Measurements from ENCODE around the gene FKBP10.

The FKBP10 gene

DNA sequence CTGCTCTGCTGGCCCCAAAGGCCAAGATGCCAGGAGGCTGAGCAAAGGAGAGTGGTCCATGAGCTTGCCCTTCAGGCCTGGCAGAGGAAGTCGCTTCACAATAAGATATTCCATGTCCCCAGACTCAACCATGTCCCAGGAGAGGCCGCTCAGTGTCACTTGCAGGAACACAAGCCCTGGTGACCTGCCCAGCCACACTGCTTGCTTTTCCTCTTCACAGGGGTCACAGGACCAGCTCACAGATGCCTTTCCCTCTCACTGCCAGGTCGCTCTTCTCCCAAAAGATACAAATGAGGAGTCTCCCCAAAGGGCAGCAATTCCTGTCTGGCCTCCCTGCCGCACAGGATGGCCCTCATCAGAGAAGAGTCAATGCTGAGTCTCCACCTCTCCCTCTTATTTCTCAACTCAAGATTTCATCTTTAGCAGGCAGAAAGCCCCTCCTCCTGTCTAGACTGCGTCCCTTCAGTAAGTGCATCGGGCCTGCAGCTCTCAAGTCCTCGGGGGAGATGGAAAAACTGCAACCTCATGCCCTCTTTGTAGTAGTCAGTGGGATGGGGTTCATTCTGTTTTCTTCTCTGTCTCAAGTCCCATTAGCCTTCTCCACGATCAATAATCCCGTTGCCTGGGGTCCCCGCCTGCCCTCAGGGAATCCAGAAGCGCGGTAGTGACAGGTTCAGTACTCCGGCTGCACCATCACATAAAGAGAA, 31.2 kb upstream of the FKBP10 start:
- in situ Hi-C loops (cut with HindIII; ENCODE audit: low sequenced_read_pairs): no loop called here

GRCh38 chr17:41782142-41782541, 30.7 kb upstream of the FKBP10 start:
- in situ Hi-C loops (cut with HindIII; ENCODE audit: low sequenced_read_pairs): no loop called here

DNA sequence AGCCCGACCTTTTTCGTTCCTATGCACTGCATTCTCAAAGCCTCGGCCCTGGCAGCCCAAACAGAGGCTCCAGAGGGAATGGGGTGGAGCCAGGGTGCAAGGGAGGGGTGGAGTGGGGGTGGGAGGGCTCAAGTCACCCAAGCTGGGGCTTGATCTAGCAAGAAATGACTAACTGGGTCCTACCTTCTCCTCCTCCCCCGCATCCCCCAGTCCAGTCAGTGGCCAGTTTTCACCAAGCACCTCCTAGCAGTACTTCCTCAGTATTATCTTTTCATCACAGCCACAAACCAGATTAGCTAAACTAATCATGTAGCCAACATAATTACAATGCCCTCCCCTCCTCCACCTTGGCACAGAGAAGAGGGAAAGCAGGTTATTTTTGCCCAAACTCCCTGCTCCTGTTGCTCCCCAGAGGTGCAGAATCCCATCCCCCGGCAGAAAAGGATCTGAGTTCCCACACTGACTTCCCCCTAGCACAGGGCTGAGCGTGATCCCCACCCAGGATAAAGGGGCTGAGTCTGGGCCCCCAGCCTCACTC, 28.5 kb upstream of the FKBP10 start:
- in situ Hi-C loops (cut with HindIII; ENCODE audit: low sequenced_read_pairs): no loop called here

GRCh38 chr17:41785091-41785858, 27.5 kb upstream of the FKBP10 start:
- in situ Hi-C loops (cut with HindIII; ENCODE audit: low sequenced_read_pairs): no loop called here

GRCh38 chr17:41785859-41786226, 27.0 kb upstream of the FKBP10 start:
- in situ Hi-C loops (cut with HindIII; ENCODE audit: low sequenced_read_pairs): no loop called here

- in situ Hi-C loops (cut with HindIII; ENCODE audit: low sequenced_read_pairs): no loop called here
Measured at GRCh38 chr17:41786227-41787020, 26.4 kb upstream of the FKBP10 start, which contains the start of gene JUP. JUP (minus strand) TSS chr17:41786711; CDS start chr17:41771854, 14,857 bp downstream.

- in situ Hi-C loops (cut with HindIII; ENCODE audit: low sequenced_read_pairs): no loop called here
Measured at GRCh38 chr17:41787021-41787418, 25.8 kb upstream of the FKBP10 start.

- in situ Hi-C loops (cut with HindIII; ENCODE audit: low sequenced_read_pairs): no loop called here
Measured at GRCh38 chr17:41792845-41793783, 19.7 kb upstream of the FKBP10 start.

GRCh38 chr17:41793784-41794539, 18.8 kb upstream of the FKBP10 start:
- in situ Hi-C loops (cut with HindIII; ENCODE audit: low sequenced_read_pairs): no loop called here

GRCh38 chr17:41794540-41794975, 18.2 kb upstream of the FKBP10 start:
- in situ Hi-C loops (cut with HindIII; ENCODE audit: low sequenced_read_pairs): no loop called here

DNA sequence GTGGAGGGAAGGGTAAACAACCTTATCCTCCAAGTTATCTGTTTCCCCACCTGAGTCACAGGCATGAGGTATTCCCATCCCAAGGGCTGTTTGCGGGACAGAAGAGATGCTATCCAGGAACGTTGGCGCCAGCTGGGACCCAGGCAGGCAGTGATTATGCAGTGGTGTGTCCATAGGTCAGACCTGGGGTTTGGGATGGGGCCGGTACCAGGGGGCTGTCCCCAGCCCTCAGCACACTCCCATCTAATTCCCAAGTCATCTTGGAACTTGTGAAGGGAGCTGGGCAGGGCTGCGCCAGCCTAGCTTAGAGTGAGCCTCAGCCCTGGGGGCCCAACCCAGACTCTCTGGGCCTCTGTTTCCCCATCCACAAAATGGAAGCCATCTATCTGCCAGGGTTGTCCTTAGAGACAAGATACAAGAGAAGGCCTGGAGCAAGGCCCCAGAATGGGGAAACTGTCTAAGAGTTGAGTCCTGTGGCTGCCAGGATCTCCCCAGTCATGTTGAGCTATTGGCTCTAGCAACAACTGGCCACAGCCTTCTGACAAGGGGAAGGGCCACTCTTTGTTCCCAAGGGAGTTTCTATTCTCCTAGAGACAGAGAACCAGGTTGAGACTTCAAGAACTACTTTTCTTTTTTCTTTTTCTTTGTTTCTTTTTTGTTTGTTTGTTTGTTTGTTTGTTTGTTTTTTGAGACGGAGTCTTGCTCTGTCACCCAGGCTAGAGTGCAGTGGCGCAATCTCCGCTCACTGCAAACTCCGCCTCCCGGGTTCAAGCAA, 16.5 kb upstream of the FKBP10 start:
- in situ Hi-C loops (cut with HindIII; ENCODE audit: low sequenced_read_pairs): no loop called here

GRCh38 chr17:41797377-41797776, 15.4 kb upstream of the FKBP10 start:
- in situ Hi-C loops (cut with HindIII; ENCODE audit: low sequenced_read_pairs): no loop called here

- in situ Hi-C loops (cut with HindIII; ENCODE audit: low sequenced_read_pairs): no loop called here
Measured at GRCh38 chr17:41799366-41799765, 13.4 kb upstream of the FKBP10 start.

DNA sequence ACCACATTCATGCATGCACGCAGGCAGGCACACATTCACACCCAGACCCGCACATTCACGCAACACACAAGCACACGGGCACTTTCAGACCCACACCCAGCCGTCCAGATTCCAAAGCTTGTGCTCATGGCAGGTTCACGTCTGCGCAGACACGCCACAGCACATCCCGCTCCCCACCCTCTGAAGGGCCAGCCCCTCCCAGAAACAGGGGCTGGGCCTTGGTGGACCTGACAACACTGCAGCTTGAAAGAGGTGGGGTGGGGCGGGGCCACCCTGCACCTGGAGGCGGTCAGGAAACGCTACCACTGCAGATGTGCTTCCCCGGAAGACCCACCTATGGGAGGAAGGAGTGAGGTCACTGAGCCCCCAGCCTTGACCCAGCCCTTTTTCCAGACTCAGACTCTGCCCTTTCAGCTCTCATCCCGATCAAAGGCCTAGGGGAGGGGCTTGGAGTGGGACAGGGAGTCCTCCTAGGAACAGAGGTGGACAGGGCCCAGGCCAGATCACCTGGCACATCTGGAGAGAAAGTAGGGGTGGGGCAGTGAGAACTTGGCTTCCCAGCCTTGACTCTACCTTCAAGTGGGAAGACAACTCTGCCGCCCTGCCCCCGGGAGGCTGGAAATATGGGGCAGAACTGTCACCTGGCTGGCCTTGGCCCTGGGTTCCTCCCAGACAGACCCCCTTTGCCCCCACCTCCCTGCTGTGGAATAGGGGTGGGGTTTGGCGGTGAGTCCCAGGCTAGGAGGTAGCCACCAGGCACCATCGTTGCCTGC, 12.0 kb upstream of the FKBP10 start:
- in situ Hi-C loops (cut with HindIII; ENCODE audit: low sequenced_read_pairs): loop anchor here (5.0 to 10.0 kb wide), 2 partner anchors 83 to 246 kb away; no protein-coding TSS in a partner anchor

DNA sequence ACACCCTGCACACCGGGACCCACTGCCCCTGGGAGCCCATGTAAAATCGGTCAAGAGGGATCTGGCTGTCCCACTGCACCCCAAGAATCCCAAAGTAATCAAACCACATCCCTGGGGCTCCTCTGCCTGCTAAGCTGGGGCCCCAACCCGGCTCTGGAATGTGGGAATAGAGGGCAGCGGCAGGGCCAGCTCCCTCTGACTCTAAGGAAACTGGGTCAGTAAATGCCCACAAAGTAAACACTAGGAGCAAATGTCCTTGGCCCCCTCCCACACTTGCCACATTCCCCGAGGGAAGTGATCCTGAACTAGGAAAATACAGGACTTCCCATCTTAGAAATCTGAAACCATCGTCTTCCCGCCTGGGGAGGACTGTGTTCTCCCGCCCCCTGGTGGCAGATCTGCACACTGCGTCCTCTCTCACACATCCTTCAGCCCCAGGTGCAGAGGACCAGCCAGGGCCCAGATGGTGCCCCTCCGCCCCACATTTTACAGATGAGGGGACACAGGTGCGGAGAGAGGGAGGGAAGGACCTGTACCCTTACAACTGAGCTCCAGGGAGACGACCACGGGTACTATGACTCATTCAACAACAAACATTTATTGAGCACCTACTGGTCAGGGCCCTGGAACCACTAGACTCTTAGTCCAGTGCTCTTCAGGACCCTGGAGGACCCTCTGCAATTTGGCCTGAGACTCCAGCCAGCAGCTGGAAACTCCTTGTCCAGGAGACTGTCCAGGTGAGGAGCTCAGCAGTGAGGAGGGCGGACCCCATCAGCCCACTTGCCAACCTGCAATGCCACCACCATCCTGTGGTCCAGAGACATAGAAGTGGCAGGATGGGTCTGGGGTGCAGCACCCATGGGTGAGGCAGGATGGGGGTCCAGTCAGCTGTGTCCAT, 11.2 kb upstream of the FKBP10 start:
- in situ Hi-C loops (cut with HindIII; ENCODE audit: low sequenced_read_pairs): loop anchor here (5.0 to 10.0 kb wide), 2 partner anchors 84 to 247 kb away; no protein-coding TSS in a partner anchor
